ENCODE data around the gene ATP6V1G3. TPM values are rescaled to one million over a fixed set of nuclear protein-coding genes. Genes with fewer than 3 reads are reported as not detected.

Gene ATP6V1G3
- total RNA-seq, 1 donor from 2014 or later, result not detected

DNA sequence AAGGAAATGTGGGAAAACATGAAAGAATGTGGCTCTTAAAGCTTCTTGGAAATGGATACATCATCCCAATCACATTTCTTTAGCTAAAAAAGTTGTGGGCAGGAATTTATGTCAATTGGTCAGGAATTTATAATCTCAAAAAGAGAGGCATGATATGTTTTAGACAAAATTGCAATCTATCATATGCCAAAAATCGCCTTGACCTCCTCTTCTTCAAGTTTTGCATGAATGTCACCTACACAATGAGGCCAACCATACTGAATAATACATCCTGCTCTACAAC lies 42.4 kb downstream of the ATP6V1G3 start:
- H3K4me3 ChIP-seq (ENCODE audit: low read depth, low read length), result no peak overlapping the region
- TF ChIP-seq, protein P1, sequence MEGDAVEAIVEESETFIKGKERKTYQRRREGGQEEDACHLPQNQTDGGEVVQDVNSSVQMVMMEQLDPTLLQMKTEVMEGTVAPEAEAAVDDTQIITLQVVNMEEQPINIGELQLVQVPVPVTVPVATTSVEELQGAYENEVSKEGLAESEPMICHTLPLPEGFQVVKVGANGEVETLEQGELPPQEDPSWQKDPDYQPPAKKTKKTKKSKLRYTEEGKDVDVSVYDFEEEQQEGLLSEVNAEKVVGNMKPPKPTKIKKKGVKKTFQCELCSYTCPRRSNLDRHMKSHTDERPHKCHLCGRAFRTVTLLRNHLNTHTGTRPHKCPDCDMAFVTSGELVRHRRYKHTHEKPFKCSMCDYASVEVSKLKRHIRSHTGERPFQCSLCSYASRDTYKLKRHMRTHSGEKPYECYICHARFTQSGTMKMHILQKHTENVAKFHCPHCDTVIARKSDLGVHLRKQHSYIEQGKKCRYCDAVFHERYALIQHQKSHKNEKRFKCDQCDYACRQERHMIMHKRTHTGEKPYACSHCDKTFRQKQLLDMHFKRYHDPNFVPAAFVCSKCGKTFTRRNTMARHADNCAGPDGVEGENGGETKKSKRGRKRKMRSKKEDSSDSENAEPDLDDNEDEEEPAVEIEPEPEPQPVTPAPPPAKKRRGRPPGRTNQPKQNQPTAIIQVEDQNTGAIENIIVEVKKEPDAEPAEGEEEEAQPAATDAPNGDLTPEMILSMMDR (conservative IDR thresholded peaks at IDR 0.05; ENCODE audit: low read depth, low read length), result no peak
- DNase-seq (ENCODE audit: low read depth), result no peak

GRCh38 chr1:198497326-198498102 lies 43.0 kb downstream of the ATP6V1G3 start:
- no peak for DNase-seq (ENCODE audit: low read depth)
- no peak overlapping the region for H3K4me3 ChIP-seq (ENCODE audit: low read depth, low read length)
- TF ChIP-seq, protein P1 (conservative IDR thresholded peaks at IDR 0.05; ENCODE audit: low read depth, low read length), result no peak

- no peak overlapping the region for H3K4me3 ChIP-seq (ENCODE audit: low read depth, low read length)
- no peak for DNase-seq (ENCODE audit: low read depth)
- TF ChIP-seq, protein P1 (conservative IDR thresholded peaks at IDR 0.05; ENCODE audit: low read depth, low read length), result no peak
These were observed 44.0 kb downstream of the ATP6V1G3 start for GRCh38 chr1:198496216-198497143.

GRCh38 chr1:198495631-198496030 lies 44.8 kb downstream of the ATP6V1G3 start:
- TF ChIP-seq, protein P1 (conservative IDR thresholded peaks at IDR 0.05; ENCODE audit: low read depth, low read length), result no peak
- H3K4me3 ChIP-seq (ENCODE audit: low read depth, low read length), result no peak overlapping the region
- no peak for DNase-seq (ENCODE audit: low read depth)

GRCh38 chr1:198494658-198495103 lies 45.8 kb downstream of the ATP6V1G3 start:
- H3K4me3 ChIP-seq (ENCODE audit: low read depth, low read length), result no peak overlapping the region
- DNase-seq (ENCODE audit: low read depth), result no peak
- TF ChIP-seq, protein P1 (conservative IDR thresholded peaks at IDR 0.05; ENCODE audit: low read depth, low read length), result no peak

DNA sequence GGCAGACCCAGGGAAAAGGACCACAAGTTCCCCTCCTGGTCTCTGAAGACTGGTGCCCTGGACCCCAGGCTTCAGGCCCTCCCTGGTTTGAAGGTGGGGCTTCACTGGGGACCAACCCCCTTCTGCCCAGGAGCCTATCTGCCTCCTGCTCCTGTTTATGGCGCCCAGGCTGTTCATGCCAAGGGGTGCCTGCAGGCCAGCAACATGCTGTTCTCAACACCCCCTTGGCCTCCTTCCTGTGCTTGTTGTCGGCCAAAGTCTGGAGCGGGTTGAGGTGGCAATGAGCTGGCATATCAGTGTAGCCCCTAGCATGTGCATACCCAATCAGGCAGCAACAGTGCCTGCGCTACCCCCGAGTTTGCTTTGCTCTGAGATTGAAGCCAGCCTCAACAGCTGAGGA lies 46.3 kb downstream of the ATP6V1G3 start:
- DNase-seq (ENCODE audit: low read depth), result no peak
- H3K4me3 ChIP-seq (ENCODE audit: low read depth, low read length), result no peak overlapping the region
- TF ChIP-seq, protein P1 (conservative IDR thresholded peaks at IDR 0.05; ENCODE audit: low read depth, low read length), result no peak

All from epithelial cell of proximal tubule (primary cell).